Body of pancreas (tissue), 4 donors: ENCODE results near the gene TOP2B. TPM values are rescaled to one million over a fixed set of nuclear protein-coding genes. Genes with fewer than 3 reads are reported as not detected.

ENCODE experiments used
- ATAC-seq: fragments of 150-250 bp; one replicate; pipeline ENCODE4 v1.9.1; 2016
- DNase-seq, 4 donors: peaks; one replicate each; pipeline ENCODE4 v3.0.0-alpha.2; 2019
- H3K27ac ChIP-seq, 4 donors: fragments of 200-600 bp; sonication (generic); 1 replicate in 3 of 4; 2 replicates in 1 of 4; pipeline versions ENCODE4 v1.5.1 to v1.6.1; 2016 to 2019; ENCODE audit warnings: mild to moderate bottlenecking in 1 of 4, mixed read lengths in 1 of 4, moderate library complexity in 1 of 4
- H3K27me3 ChIP-seq, 2 donors: fragments of 200-600 bp; sonication (generic); one replicate each; pipeline ENCODE4 v1.6.0; 2016; ENCODE audit warnings: mild to moderate bottlenecking in 1 of 2
- H3K36me3 ChIP-seq, 2 donors: fragments of 200-600 bp; sonication (generic); replicated peaks in 1 of 2; 2 replicates each; pipeline ENCODE4 v1.5.1; 2016; ENCODE audit warnings: low read depth in 2 of 2; ENCODE audit not compliant: insufficient read depth in 1 of 2
- H3K4me1 ChIP-seq: fragments of 200-600 bp; sonication (generic); one replicate; pipeline ENCODE4 v1.6.0; 2016
- H3K4me3 ChIP-seq, 2 donors: fragments of 200-600 bp; sonication (generic); 1 replicate in 1 of 2; 2 replicates in 1 of 2; pipeline ENCODE4 v1.5.1; 2016 to 2019
- H3K9me3 ChIP-seq, 3 donors: fragments of 200-600 bp; sonication (generic); 1 replicate in 2 of 3; 2 replicates in 1 of 3; pipeline ENCODE4 v1.5.1; 2016
- POLR2A ChIP-seq, 3 donors: fragments of 450-650 bp; IDR thresholded peaks; one replicate each; pipeline ENCODE4 v1.6.1; 2016; ENCODE audit warnings: antibody characterized with exemption in 3 of 3, mild to moderate bottlenecking in 2 of 3
- WGBS, 2 donors: methylation state at CpG; one replicate each; pipeline ENCODE4 v1.1.5; 2017; 5-methylcytosine and 5-hydroxymethylcytosine counted together
- intact Hi-C: fragments of 100-400 bp; cut with DNase I; formaldehyde crosslinking; loops from one replicate; pipeline ENCODE4 v1.15.1; 2023
- microRNA-seq, 2 donors: library from miRNA; unstranded; fragments of <30 nt; microRNA quantifications; one replicate each; pipeline ENCODE4, GENCODE V29; 2016; ENCODE audit warnings: borderline number of aligned reads in 2 of 2, borderline replicate concordance in 2 of 2
- small RNA-seq: library from RNA; depleted of rRNA; stranded (forward); fragments of <200 nt; gene quantifications from one replicate; pipeline ENCODE3, GENCODE V24; 2016
- total RNA-seq, 2 donors: library from RNA; depleted of rRNA; stranded (reverse); fragments of >200 nt; gene quantifications; one replicate each; pipeline ENCODE4 v1.1.0, GENCODE V29; 2016
- TF ChIP-seq, protein P1 (sequence below), 7 experiments: fragments of 450-650 bp in 4 of 7; fragments of 200-600 bp in 3 of 7; sonication (generic) in 3 of 7; IDR thresholded peaks; one replicate each; pipeline ENCODE4 v1.5.1; 2016 to 2019; ENCODE audit warnings: antibody characterized with exemption in 7 of 7

The TOP2B gene
- total RNA-seq, 2 donors from 2014 or later = 52.7 to 83.1 TPM

DNA sequence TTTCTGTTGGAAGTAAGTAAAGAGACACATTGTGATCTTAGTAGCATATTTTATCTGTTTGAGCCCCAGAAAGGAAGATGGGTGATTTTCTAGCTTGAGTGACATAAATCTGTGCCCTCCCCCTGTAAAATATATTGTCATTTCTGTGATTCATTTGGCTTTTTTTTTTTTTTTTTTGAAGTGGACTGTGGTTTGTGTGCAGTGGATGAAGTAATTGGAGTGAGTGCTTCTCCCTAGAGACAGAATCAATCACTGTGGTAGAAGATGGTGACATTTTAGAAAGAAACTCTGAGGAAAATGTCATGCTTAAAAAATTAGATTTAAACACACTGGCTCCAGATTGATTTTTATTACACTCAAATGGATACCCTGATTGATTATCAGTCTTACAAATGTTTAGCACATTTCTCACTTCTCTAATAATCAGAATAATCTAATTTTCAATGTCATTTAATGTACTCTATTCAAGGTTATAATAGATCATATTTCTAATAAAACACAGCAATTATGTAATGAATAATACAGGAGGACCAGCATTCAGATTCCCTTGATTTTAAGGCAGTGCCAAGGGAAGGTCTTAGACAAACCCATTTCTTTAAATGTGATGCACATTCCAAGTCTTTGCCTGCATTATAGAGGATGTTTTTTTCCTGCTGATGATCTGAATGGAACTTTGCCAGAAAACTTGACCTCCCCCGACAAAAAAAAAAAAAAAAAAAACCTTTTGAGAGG is 116.6 kb downstream of the TOP2B start:
- Histone ChIP-seq H3K9me3 (no peaks in the 10 kb centered on the region), H3K27me3 (no peaks in the 10 kb centered on the region), H3K36me3 (no peaks in the 10 kb centered on the region), H3K27ac (no peak overlapping the region), H3K4me1 (no peaks in the 10 kb centered on the region), H3K4me3 (no peak overlapping the region)
- no peak for DNase-seq
- WGBS, 2 donors = 9 to 15% methylated on average over 1 of the region's 1 CpG
- ATAC-seq = no peak
- TF ChIP-seq POLR2A (IDR thresholded peaks at IDR 0.05) = no peak
- TF ChIP-seq, protein P1, sequence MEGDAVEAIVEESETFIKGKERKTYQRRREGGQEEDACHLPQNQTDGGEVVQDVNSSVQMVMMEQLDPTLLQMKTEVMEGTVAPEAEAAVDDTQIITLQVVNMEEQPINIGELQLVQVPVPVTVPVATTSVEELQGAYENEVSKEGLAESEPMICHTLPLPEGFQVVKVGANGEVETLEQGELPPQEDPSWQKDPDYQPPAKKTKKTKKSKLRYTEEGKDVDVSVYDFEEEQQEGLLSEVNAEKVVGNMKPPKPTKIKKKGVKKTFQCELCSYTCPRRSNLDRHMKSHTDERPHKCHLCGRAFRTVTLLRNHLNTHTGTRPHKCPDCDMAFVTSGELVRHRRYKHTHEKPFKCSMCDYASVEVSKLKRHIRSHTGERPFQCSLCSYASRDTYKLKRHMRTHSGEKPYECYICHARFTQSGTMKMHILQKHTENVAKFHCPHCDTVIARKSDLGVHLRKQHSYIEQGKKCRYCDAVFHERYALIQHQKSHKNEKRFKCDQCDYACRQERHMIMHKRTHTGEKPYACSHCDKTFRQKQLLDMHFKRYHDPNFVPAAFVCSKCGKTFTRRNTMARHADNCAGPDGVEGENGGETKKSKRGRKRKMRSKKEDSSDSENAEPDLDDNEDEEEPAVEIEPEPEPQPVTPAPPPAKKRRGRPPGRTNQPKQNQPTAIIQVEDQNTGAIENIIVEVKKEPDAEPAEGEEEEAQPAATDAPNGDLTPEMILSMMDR (IDR thresholded peaks at IDR 0.05) = no peak
- intact Hi-C loops = no loop called here

Small RNAs within 50 kb of the gene (microRNA-seq; reads per million reads assigned to microRNA genes)
- 0 to 0.45 reads per million in 2 donors for gene MIR4442

Small RNAs within 50 kb of the gene (small RNA-seq; reads per million reads assigned to genes)
- gene CRIP1P2 = not detected
- gene RF01161 = not detected
- gene RF02271 = not detected

Other genes starting within 250 kb of the TOP2B start
- gene RARB, start 236.6 kb downstream of the TOP2B start, total RNA-seq = 1 to 10 TPM; 1.8 to 3.0 TPM
- 10 to 100 TPM; 26.2 to 42.2 TPM for gene NGLY1, start 118.5 kb upstream of the TOP2B start, total RNA-seq
- gene OXSM, start 125.2 kb upstream of the TOP2B start, total RNA-seq = 1 to 10 TPM; 5.3 to 7.0 TPM